ENCODE data around the gene SRRM4.

DNA sequence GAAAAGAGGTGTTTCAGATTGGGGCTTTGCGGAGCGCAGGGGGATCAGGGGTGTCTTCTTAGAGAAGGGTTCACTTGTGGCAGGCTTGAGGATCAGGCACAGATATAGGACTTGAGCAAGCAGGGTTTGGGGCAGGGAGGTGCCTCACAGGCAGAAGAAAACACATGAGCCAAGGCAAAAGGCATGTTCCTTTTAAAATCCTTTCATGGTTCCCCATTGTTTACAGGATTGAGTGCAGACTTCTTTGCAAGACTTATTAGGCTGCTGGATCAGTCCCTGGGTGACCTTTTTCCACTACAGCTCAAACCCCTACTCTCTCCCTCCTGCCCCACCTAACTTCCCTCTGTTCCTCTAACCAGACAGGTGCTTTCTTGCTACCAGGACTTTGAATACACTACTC is 217.1 kb downstream of the SRRM4 start:
- TF ChIP-seq, protein P1, sequence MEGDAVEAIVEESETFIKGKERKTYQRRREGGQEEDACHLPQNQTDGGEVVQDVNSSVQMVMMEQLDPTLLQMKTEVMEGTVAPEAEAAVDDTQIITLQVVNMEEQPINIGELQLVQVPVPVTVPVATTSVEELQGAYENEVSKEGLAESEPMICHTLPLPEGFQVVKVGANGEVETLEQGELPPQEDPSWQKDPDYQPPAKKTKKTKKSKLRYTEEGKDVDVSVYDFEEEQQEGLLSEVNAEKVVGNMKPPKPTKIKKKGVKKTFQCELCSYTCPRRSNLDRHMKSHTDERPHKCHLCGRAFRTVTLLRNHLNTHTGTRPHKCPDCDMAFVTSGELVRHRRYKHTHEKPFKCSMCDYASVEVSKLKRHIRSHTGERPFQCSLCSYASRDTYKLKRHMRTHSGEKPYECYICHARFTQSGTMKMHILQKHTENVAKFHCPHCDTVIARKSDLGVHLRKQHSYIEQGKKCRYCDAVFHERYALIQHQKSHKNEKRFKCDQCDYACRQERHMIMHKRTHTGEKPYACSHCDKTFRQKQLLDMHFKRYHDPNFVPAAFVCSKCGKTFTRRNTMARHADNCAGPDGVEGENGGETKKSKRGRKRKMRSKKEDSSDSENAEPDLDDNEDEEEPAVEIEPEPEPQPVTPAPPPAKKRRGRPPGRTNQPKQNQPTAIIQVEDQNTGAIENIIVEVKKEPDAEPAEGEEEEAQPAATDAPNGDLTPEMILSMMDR (IDR thresholded peaks at IDR 0.05): no peak
- TF ChIP-seq POLR2AphosphoS5 (IDR thresholded peaks at IDR 0.05) (no peak), EP300 (IDR thresholded peaks at IDR 0.05) (no peak)
